OCI-LY7 (cell line): Measurements from ENCODE around the gene NPAS2. TPM values are rescaled to one million over a fixed set of nuclear protein-coding genes. Genes with fewer than 3 reads are reported as not detected.

Experiments
- BruUV-seq: library from RNA; stranded (reverse); fragments of 400-500 nt; replicated peaks from 2 replicates; lab custom pipeline; 2021; lab: Mats Ljungman, UMichigan
- CTCF ChIA-PET: fragments of 300-600 bp; sonication (Branson Sonifier 250); formaldehyde crosslinking; loops from one replicate; lab custom pipeline; 2022; ENCODE audit warnings: antibody characterized with exemption; ENCODE audit not compliant: unreplicated experiment; lab: Charles Lee
- POLR2A ChIA-PET: fragments of 300-600 bp; sonication (Branson Sonifier 250); formaldehyde crosslinking; loops from one replicate; lab custom pipeline; 2022; ENCODE audit warnings: antibody characterized with exemption; lab: Charles Lee
- DNase-seq: peaks from one replicate; pipeline ENCODE4 v3.0.0-alpha.2; 2015; ENCODE audit warnings: low spot score
- H2AFZ ChIP-seq: fragments of 200-600 bp; sonication (generic), shearing (Covaris generic); 2 replicates; pipeline ENCODE4 v1.6.1; 2014; ENCODE audit warnings: mild to moderate bottlenecking, antibody characterized with exemption, low read length, moderate library complexity
- H3K27ac ChIP-seq: fragments of 200-600 bp; sonication (generic); 2 replicates; pipeline ENCODE4 v1.5.1; 2014; ENCODE audit warnings: mixed run types, low read depth, mild to moderate bottlenecking, moderate library complexity, low read length, inconsistent platforms; ENCODE audit not compliant: poor library complexity, severe bottlenecking
- H3K36me3 ChIP-seq: fragments of 200-600 bp; sonication (generic); 2 replicates; pipeline ENCODE4 v1.6.1; 2014; ENCODE audit warnings: mild to moderate bottlenecking, antibody characterized with exemption, low read length, moderate library complexity, mixed read lengths; ENCODE audit not compliant: insufficient read depth
- H3K4me1 ChIP-seq: fragments of 200-600 bp; sonication (generic); 2 replicates; pipeline ENCODE4 v1.5.1; 2014; ENCODE audit warnings: mild to moderate bottlenecking, low read length; ENCODE audit not compliant: insufficient read depth, poor library complexity, severe bottlenecking
- H3K4me2 ChIP-seq: fragments of 200-600 bp; sonication (generic); 2 replicates; pipeline ENCODE4 v1.6.1; 2014; ENCODE audit warnings: mild to moderate bottlenecking, low read length
- H3K4me3 ChIP-seq: fragments of 200-600 bp; sonication (generic); 2 replicates; pipeline ENCODE4 v1.5.1; 2014; ENCODE audit warnings: mild to moderate bottlenecking, low read depth, low read length; ENCODE audit not compliant: poor library complexity, severe bottlenecking
- H3K79me2 ChIP-seq: fragments of 200-600 bp; sonication (generic); 2 replicates; pipeline ENCODE4 v1.6.1; 2016; ENCODE audit warnings: low read depth, mild to moderate bottlenecking, low read length, moderate library complexity, mixed read lengths; ENCODE audit not compliant: insufficient read depth
- H3K9me2 ChIP-seq: fragments of 200-600 bp; sonication (generic); 2 replicates; pipeline ENCODE4 v1.6.1; 2016; ENCODE audit warnings: mild to moderate bottlenecking, low read length, mixed read lengths; ENCODE audit not compliant: insufficient read depth
- H3K9me3 ChIP-seq: fragments of 200-600 bp; sonication (generic); 2 replicates; pipeline ENCODE4 v1.6.1; 2014; ENCODE audit warnings: mild to moderate bottlenecking, mixed run types, low read length, mixed read lengths
- H4K20me1 ChIP-seq: fragments of 200-600 bp; sonication (generic); 2 replicates; pipeline ENCODE4 v1.6.1; 2014; ENCODE audit warnings: mild to moderate bottlenecking, antibody characterized with exemption, low read length, moderate library complexity, mixed read lengths; ENCODE audit not compliant: insufficient read depth
- CTCF ChIP-seq: fragments of 200-600 bp; sonication (generic); conservative IDR thresholded peaks from 2 replicates; pipeline ENCODE4 v1.5.1; 2014; ENCODE audit warnings: mild to moderate bottlenecking, antibody characterized with exemption, low read length, moderate library complexity, mixed read lengths
- EZH2phosphoT487 ChIP-seq: fragments of 200-600 bp; sonication (generic); IDR thresholded peaks from 2 replicates; pipeline ENCODE4 v1.6.1; 2018; ENCODE audit warnings: low read depth, borderline replicate concordance, mild to moderate bottlenecking, mixed run types, antibody characterized with exemption, low read length, moderate library complexity, mixed read lengths
- intact Hi-C: fragments of 100-400 bp; cut with micrococcal nuclease; formaldehyde crosslinking; loops from one replicate; pipeline ENCODE4 v1.10.0; 2022; ENCODE audit not compliant: unreplicated experiment
- total RNA-seq, 2 experiments: library from RNA; depleted of rRNA in 1 of 2; stranded (reverse); fragments of >200 nt in 1 of 2; shearing (Covaris generic) in 1 of 2; gene quantifications; 2 replicates each; pipeline ENCODE4 v1.2.3, GENCODE V29; 2014 to 2022

Gene NPAS2
- total RNA-seq, 2 experiments from 2014 or later = not detected

- intact Hi-C loops = no loop called here
- no peaks in the 10 kb centered on the region for H3K79me2 ChIP-seq
- no peak overlapping the region for H3K27ac ChIP-seq
- no peaks in the 10 kb centered on the region for H3K4me1 ChIP-seq
- H3K4me3 ChIP-seq = no peak overlapping the region
- POLR2A ChIA-PET = interaction anchor here (1.4 kb wide), 1 partner anchor 9 kb away, joined by 5 read pairs; no protein-coding TSS in a partner anchor
- no peaks in the 10 kb centered on the region for H3K9me3 ChIP-seq
- no peak overlapping the region for H2AFZ ChIP-seq
- TF ChIP-seq CTCF = no peak
- TF ChIP-seq EZH2phosphoT487 = no peak
- H4K20me1 ChIP-seq = no peaks in the 10 kb centered on the region
- no peak overlapping the region for H3K4me2 ChIP-seq
- H3K36me3 ChIP-seq = no peaks in the 10 kb centered on the region
- CTCF ChIA-PET = no interaction called here
- no TSS peak for BruUV-seq
- H3K9me2 ChIP-seq = no peaks in the 10 kb centered on the region
- no peak for DNase-seq
Measured at GRCh38 chr2:100780203-100781008, 39.5 kb upstream of the NPAS2 start.

- Histone ChIP-seq H3K4me1 (no peaks in the 10 kb centered on the region), H3K4me3 (no peak overlapping the region), H3K36me3 (no peaks in the 10 kb centered on the region), H3K27ac (no peak overlapping the region), H4K20me1 (no peaks in the 10 kb centered on the region), H2AFZ (no peak overlapping the region), H3K9me3 (no peaks in the 10 kb centered on the region), H3K4me2 (no peak overlapping the region), H3K79me2 (no peaks in the 10 kb centered on the region), H3K9me2 (no peaks in the 10 kb centered on the region)
- ChIA-PET POLR2A (interaction anchor here (1.4 kb wide), 1 partner anchor 10 kb away, joined by 5 read pairs; no protein-coding TSS in a partner anchor), CTCF (no interaction called here)
- intact Hi-C loops = no loop called here
- BruUV-seq = no TSS peak
- DNase-seq = no peak
- no peak for TF ChIP-seq EZH2phosphoT487
Measured at GRCh38 chr2:100781009-100781325, 39.0 kb upstream of the NPAS2 start.

GRCh38 chr2:100781523-100782379 is 38.2 kb upstream of the NPAS2 start:
- POLR2A ChIA-PET = no interaction called here
- H3K4me3 ChIP-seq = no peak overlapping the region
- CTCF ChIA-PET = no interaction called here
- BruUV-seq = no TSS peak
- H3K4me1 ChIP-seq = no peaks in the 10 kb centered on the region
- no peak overlapping the region for H2AFZ ChIP-seq
- H3K9me3 ChIP-seq = no peaks in the 10 kb centered on the region
- no peak for TF ChIP-seq CTCF
- no peak for TF ChIP-seq EZH2phosphoT487
- H3K27ac ChIP-seq = no peak overlapping the region
- intact Hi-C loops = no loop called here
- no peak for DNase-seq
- H3K36me3 ChIP-seq = no peaks in the 10 kb centered on the region
- H4K20me1 ChIP-seq = no peaks in the 10 kb centered on the region
- H3K9me2 ChIP-seq = no peaks in the 10 kb centered on the region
- H3K79me2 ChIP-seq = no peaks in the 10 kb centered on the region
- no peak overlapping the region for H3K4me2 ChIP-seq
